Nephron progenitor cell (in vitro differentiated cells): Measurements from ENCODE around the gene SIX2.

Experiments used
- DNase-seq: peaks from one replicate; pipeline ENCODE4 v3.0.0; 2021
- H3K27ac Mint-ChIP-seq: 2 replicates; pipeline ENCODE4 v1.8.0; 2021; ENCODE audit warnings: mild to moderate bottlenecking, moderate library complexity, mixed read lengths
- H3K27me3 Mint-ChIP-seq: 2 replicates; pipeline ENCODE4 v1.8.0; 2021; ENCODE audit warnings: mild to moderate bottlenecking, low read depth, mixed read lengths; ENCODE audit not compliant: poor library complexity
- H3K36me3 Mint-ChIP-seq: 2 replicates; pipeline ENCODE4 v1.8.0; 2021; ENCODE audit warnings: low read depth, mixed read lengths
- H3K4me1 Mint-ChIP-seq: 2 replicates; pipeline ENCODE4 v1.8.0; 2021; ENCODE audit warnings: mixed read lengths
- H3K4me3 Mint-ChIP-seq: 2 replicates; pipeline ENCODE4 v1.8.0; 2021; ENCODE audit warnings: mild to moderate bottlenecking, moderate library complexity, mixed read lengths
- H3K9me3 Mint-ChIP-seq: 2 replicates; pipeline ENCODE4 v1.8.0; 2021; ENCODE audit warnings: mild to moderate bottlenecking, moderate library complexity, mixed read lengths
- CTCF ChIP-seq: fragments of 200-600 bp; sonication (generic); IDR thresholded peaks from 2 replicates; pipeline ENCODE4 v1.5.0; 2021; ENCODE audit warnings: antibody characterized with exemption

Gene SIX2

GRCh38 chr2:45006942-45007287 is 2.3 kb downstream of the SIX2 start:
- H3K27me3 Mint-ChIP-seq, result peaks cover 97% of the 10 kb centered on the region
- no peak for TF ChIP-seq CTCF
- DNase-seq, result no peak
- peaks cover 21% of the 10 kb centered on the region for H3K36me3 Mint-ChIP-seq
- H3K27ac Mint-ChIP-seq, result no peak overlapping the region
- no peaks in the 10 kb centered on the region for H3K9me3 Mint-ChIP-seq
- peaks cover 62% of the 10 kb centered on the region for H3K4me1 Mint-ChIP-seq
- H3K4me3 Mint-ChIP-seq, result peak overlapping the region; percentile 86

- TF ChIP-seq CTCF, result no peak
- DNase-seq, result peak; percentile 22
- H3K27ac Mint-ChIP-seq, result no peak overlapping the region
- H3K4me1 Mint-ChIP-seq, result peaks cover 62% of the 10 kb centered on the region
- peak overlapping the region; percentile 86 for H3K4me3 Mint-ChIP-seq
- H3K36me3 Mint-ChIP-seq, result peaks cover 21% of the 10 kb centered on the region
- H3K9me3 Mint-ChIP-seq, result no peaks in the 10 kb centered on the region
- H3K27me3 Mint-ChIP-seq, result peaks cover 97% of the 10 kb centered on the region
These were observed 3.0 kb downstream of the SIX2 start for GRCh38 chr2:45006041-45006941.

GRCh38 chr2:45005261-45006002 is 3.8 kb downstream of the SIX2 start:
- H3K9me3 Mint-ChIP-seq, result no peaks in the 10 kb centered on the region
- H3K4me3 Mint-ChIP-seq, result peak overlapping the region; percentile 86
- peak; percentile 51 for DNase-seq
- peaks cover 97% of the 10 kb centered on the region for H3K27me3 Mint-ChIP-seq
- no peak overlapping the region for H3K27ac Mint-ChIP-seq
- peaks cover 21% of the 10 kb centered on the region for H3K36me3 Mint-ChIP-seq
- H3K4me1 Mint-ChIP-seq, result peaks cover 54% of the 10 kb centered on the region
- TF ChIP-seq CTCF, result no peak

GRCh38 chr2:45004562-45005191 is 4.6 kb downstream of the SIX2 start:
- H3K4me1 Mint-ChIP-seq, result peaks cover 54% of the 10 kb centered on the region
- peaks cover 21% of the 10 kb centered on the region for H3K36me3 Mint-ChIP-seq
- no peaks in the 10 kb centered on the region for H3K9me3 Mint-ChIP-seq
- no peak overlapping the region for H3K27ac Mint-ChIP-seq
- H3K4me3 Mint-ChIP-seq, result peak overlapping the region; percentile 86
- peaks cover 97% of the 10 kb centered on the region for H3K27me3 Mint-ChIP-seq
- DNase-seq, result peak; percentile 51
- no peak for TF ChIP-seq CTCF

GRCh38 chr2:45003579-45004551 is 5.4 kb downstream of the SIX2 start:
- Mint-ChIP-seq H3K4me1 (peaks cover 54% of the 10 kb centered on the region), H3K9me3 (no peaks in the 10 kb centered on the region), H3K27me3 (peaks cover 100% of the 10 kb centered on the region), H3K36me3 (peaks cover 21% of the 10 kb centered on the region), H3K4me3 (peak overlapping the region; percentile 86), H3K27ac (no peak overlapping the region)
- DNase-seq, result peak; percentile 41
- TF ChIP-seq CTCF, result no peak
